ENCODE data around the gene SLC35G4. TPM values are rescaled to one million over a fixed set of nuclear protein-coding genes. Genes with fewer than 3 reads are reported as not detected.
"Not testable (repeated sequence)": the region's sequence is repeated elsewhere in the genome, so short reads cannot be mapped to it uniquely, and the experiment has no call there.

SLC35G4 gene
- total RNA-seq, 2 donors from 2014 or later, result not detected

- peaks cover 4 to 5% of the 10 kb centered on the region in 2 donors for H3K9me3 Mint-ChIP-seq
- ATAC-seq, result no peak
- peaks cover 0 to 5% of the 10 kb centered on the region in 2 donors for H3K36me3 Mint-ChIP-seq
- no peak for DNase-seq (ENCODE audit: low spot score in 2 of 2)
- no peak overlapping the region for H3K27ac Mint-ChIP-seq
Measured at GRCh38 chr18:11591957-11592356, 17.4 kb upstream of the SLC35G4 start.

- H3K36me3 Mint-ChIP-seq, result peaks cover 0 to 11% of the 10 kb centered on the region in 2 donors
- DNase-seq (ENCODE audit: low spot score in 2 of 2) (no peak), ATAC-seq (no peak)
- peaks cover 5 to 9% of the 10 kb centered on the region in 2 donors for H3K9me3 Mint-ChIP-seq
- no peak overlapping the region for H3K27ac Mint-ChIP-seq
Measured at GRCh38 chr18:11600321-11600720, 9.1 kb upstream of the SLC35G4 start.

- Mint-ChIP-seq H3K27ac (no peak overlapping the region), H3K9me3 (peaks cover 3 to 4% of the 10 kb centered on the region in 2 donors), H3K36me3 (no peaks in the 10 kb centered on the region)
- ATAC-seq (no peak), DNase-seq (ENCODE audit: low spot score in 2 of 2) (no peak)
Measured at GRCh38 chr18:11607906-11608305, 1.5 kb upstream of the SLC35G4 start.

GRCh38 chr18:11608618-11609017 lies 778 bp upstream of the SLC35G4 start:
- not testable (repeated sequence) for H3K36me3 Mint-ChIP-seq; H3K9me3 Mint-ChIP-seq; DNase-seq (ENCODE audit: low spot score in 2 of 2); ATAC-seq; H3K27ac Mint-ChIP-seq

- H3K27ac Mint-ChIP-seq; H3K9me3 Mint-ChIP-seq; H3K36me3 Mint-ChIP-seq; DNase-seq (ENCODE audit: low spot score in 2 of 2); ATAC-seq: not testable (repeated sequence)
Measured at GRCh38 chr18:11613073-11613472, 3.7 kb downstream of the SLC35G4 start.

GRCh38 chr18:11613611-11614010 lies 4.2 kb downstream of the SLC35G4 start:
- not testable (repeated sequence) for H3K36me3 Mint-ChIP-seq; DNase-seq (ENCODE audit: low spot score in 2 of 2); H3K9me3 Mint-ChIP-seq; H3K27ac Mint-ChIP-seq; ATAC-seq

- not testable (repeated sequence) for DNase-seq (ENCODE audit: low spot score in 2 of 2); ATAC-seq; H3K9me3 Mint-ChIP-seq; H3K27ac Mint-ChIP-seq; H3K36me3 Mint-ChIP-seq
Measured at GRCh38 chr18:11614042-11614441, 4.6 kb downstream of the SLC35G4 start.

- not testable (repeated sequence) for H3K9me3 Mint-ChIP-seq; H3K27ac Mint-ChIP-seq; H3K36me3 Mint-ChIP-seq; ATAC-seq; DNase-seq (ENCODE audit: low spot score in 2 of 2)
Measured at GRCh38 chr18:11614981-11615380, 5.6 kb downstream of the SLC35G4 start.

- ATAC-seq; H3K9me3 Mint-ChIP-seq; H3K36me3 Mint-ChIP-seq; DNase-seq (ENCODE audit: low spot score in 2 of 2); H3K27ac Mint-ChIP-seq: not testable (repeated sequence)
Measured at GRCh38 chr18:11647310-11647709, 37.9 kb downstream of the SLC35G4 start.

GRCh38 chr18:11647804-11648203 lies 38.4 kb downstream of the SLC35G4 start:
- not testable (repeated sequence) for H3K36me3 Mint-ChIP-seq; ATAC-seq; DNase-seq (ENCODE audit: low spot score in 2 of 2); H3K9me3 Mint-ChIP-seq; H3K27ac Mint-ChIP-seq

- DNase-seq (ENCODE audit: low spot score in 2 of 2), result no peak
- Mint-ChIP-seq H3K27ac (no peak overlapping the region), H3K36me3 (peaks cover 6 to 10% of the 10 kb centered on the region in 2 donors), H3K9me3 (peaks cover 0 to 5% of the 10 kb centered on the region in 2 donors)
- no peak for ATAC-seq
Measured at GRCh38 chr18:11649839-11650238, 40.4 kb downstream of the SLC35G4 start.

- Mint-ChIP-seq H3K27ac (no peak overlapping the region), H3K9me3 (peaks cover 0 to 5% of the 10 kb centered on the region in 2 donors), H3K36me3 (peaks cover 6 to 10% of the 10 kb centered on the region in 2 donors)
- ATAC-seq (no peak), DNase-seq (ENCODE audit: low spot score in 2 of 2) (no peak)
Measured at GRCh38 chr18:11651899-11652298, 42.5 kb downstream of the SLC35G4 start.

GRCh38 chr18:11653521-11653920 lies 44.1 kb downstream of the SLC35G4 start:
- Mint-ChIP-seq H3K9me3 (peaks cover 0 to under 1% of the 10 kb centered on the region in 2 donors), H3K36me3 (peaks cover under 1 to 12% of the 10 kb centered on the region in 2 donors), H3K27ac (no peak overlapping the region)
- ATAC-seq (no peak), DNase-seq (ENCODE audit: low spot score in 2 of 2) (no peak)

GRCh38 chr18:11654736-11655605 lies 45.6 kb downstream of the SLC35G4 start:
- Mint-ChIP-seq H3K27ac (no peak overlapping the region), H3K9me3 (no peaks in the 10 kb centered on the region), H3K36me3 (peaks cover 0 to 8% of the 10 kb centered on the region in 2 donors)
- DNase-seq (ENCODE audit: low spot score in 2 of 2), result peak in 1 of 2 donors; percentile 77
- ATAC-seq, result peak; percentile 58 to 68

GRCh38 chr18:11655606-11655932 lies 46.2 kb downstream of the SLC35G4 start:
- DNase-seq (ENCODE audit: low spot score in 2 of 2) (no peak), ATAC-seq (no peak)
- no peak overlapping the region for H3K27ac Mint-ChIP-seq
- H3K36me3 Mint-ChIP-seq, result peaks cover 0 to 6% of the 10 kb centered on the region in 2 donors
- no peaks in the 10 kb centered on the region for H3K9me3 Mint-ChIP-seq

GRCh38 chr18:11657152-11657551 lies 47.8 kb downstream of the SLC35G4 start:
- Mint-ChIP-seq H3K27ac (no peak overlapping the region), H3K36me3 (peaks cover 0 to 6% of the 10 kb centered on the region in 2 donors), H3K9me3 (no peaks in the 10 kb centered on the region)
- ATAC-seq, result no peak
- no peak for DNase-seq (ENCODE audit: low spot score in 2 of 2)

- Mint-ChIP-seq H3K9me3 (no peaks in the 10 kb centered on the region), H3K36me3 (peaks cover 0 to 6% of the 10 kb centered on the region in 2 donors), H3K27ac (no peak overlapping the region)
- ATAC-seq (no peak), DNase-seq (ENCODE audit: low spot score in 2 of 2) (no peak)
Measured at GRCh38 chr18:11657554-11657953, 48.2 kb downstream of the SLC35G4 start.

- Mint-ChIP-seq H3K27ac (no peak overlapping the region), H3K36me3 (peaks cover 0 to 6% of the 10 kb centered on the region in 2 donors), H3K9me3 (no peaks in the 10 kb centered on the region)
- ATAC-seq, result no peak
- no peak for DNase-seq (ENCODE audit: low spot score in 2 of 2)
Measured at GRCh38 chr18:11658019-11658418, 48.6 kb downstream of the SLC35G4 start.

All from activated naive CD4-positive, alpha-beta T cell treated with anti-CD3 and anti-CD28 coated beads, Interleukin-2, amount 50 U/mL, for 72 hours (primary cell).